Epithelial cell of prostate (primary cell): ENCODE results near the gene MMP23B.

Experiments
- DNase-seq: peaks from one replicate; pipeline ENCODE4 v3.0.0-alpha.2; 2011; ENCODE audit warnings: low read depth, low spot score
- H3K27ac ChIP-seq: fragments of 450-650 bp; 2 replicates; pipeline ENCODE4 v1.5.1; 2017; ENCODE audit warnings: mild to moderate bottlenecking

Gene MMP23B

DNA sequence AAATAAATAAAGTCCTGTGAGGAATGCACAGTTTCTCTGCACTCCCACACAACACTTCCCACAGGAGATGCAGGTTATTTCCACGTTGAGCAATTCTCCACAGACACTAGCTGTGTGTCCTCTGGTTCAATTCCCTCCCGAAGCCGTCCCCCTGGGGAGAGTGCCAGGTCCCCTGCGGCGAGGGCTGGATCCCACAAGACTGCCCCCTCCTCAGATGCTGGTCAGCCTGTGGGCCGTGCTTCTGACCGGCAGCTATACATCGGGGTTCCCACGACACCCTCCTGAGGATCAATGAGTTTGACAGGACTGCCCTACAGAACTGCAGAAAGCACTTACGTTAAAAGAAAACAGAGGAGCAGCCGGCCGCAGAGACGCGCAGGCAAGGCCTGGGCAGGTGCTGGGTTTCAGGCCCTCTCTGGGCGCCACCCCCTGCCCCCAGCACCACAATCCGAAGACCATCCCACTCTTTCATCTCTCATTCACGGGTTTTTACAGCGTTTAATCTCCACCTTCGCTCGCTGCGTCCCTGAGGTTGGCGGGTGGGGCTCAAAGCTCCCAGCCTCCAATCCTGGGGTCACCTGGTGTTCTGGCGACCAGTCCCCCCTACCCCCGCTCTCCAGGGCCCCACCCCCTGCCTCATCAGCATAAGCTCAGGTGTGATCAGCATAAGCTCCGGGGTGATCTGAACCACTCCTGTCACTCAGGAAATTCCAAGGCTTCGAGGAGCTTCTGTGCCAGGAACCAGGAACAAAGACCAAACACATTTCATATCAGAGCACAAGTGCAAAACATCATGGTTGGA is 51.3 kb downstream of the MMP23B start:
- H3K27ac ChIP-seq = no peak overlapping the region
- DNase-seq = no peak
